Measurements from ENCODE around the gene OR10X1.

OR10X1 gene

GRCh38 chr1:158579733-158580132, at the start of gene OR10X1:
OR10X1 (minus strand) TSS chr1:158579899; CDS start chr1:158579899, 0 bp downstream.
- DNase-seq = no peak

GRCh38 chr1:158613764-158614163, 34.1 kb upstream of the OR10X1 start:
- no peak for DNase-seq

- no peak for DNase-seq
Measured at GRCh38 chr1:158611916-158612315, 32.2 kb upstream of the OR10X1 start.

- no peak for DNase-seq
Measured at GRCh38 chr1:158607296-158607695, 27.6 kb upstream of the OR10X1 start.

- no peak for DNase-seq
Measured at GRCh38 chr1:158604968-158605367, 25.3 kb upstream of the OR10X1 start, which contains the start of gene OR10Z1. OR10Z1 (plus strand) TSS chr1:158605268; CDS start chr1:158606439, 1,171 bp downstream.

GRCh38 chr1:158600735-158601134, 21.0 kb upstream of the OR10X1 start:
- no peak for DNase-seq

GRCh38 chr1:158586942-158587341, 7.2 kb upstream of the OR10X1 start:
- no peak for DNase-seq

- no peak for DNase-seq
Measured at GRCh38 chr1:158583962-158584361, 4.3 kb upstream of the OR10X1 start.

- no peak for DNase-seq
Measured at GRCh38 chr1:158577561-158577960, 2.1 kb downstream of the OR10X1 start.

- DNase-seq = no peak
Measured at GRCh38 chr1:158572226-158572625, 7.5 kb downstream of the OR10X1 start.

GRCh38 chr1:158570480-158570879, 9.2 kb downstream of the OR10X1 start, which contains the start of gene OR6P1:
OR6P1 (minus strand) TSS chr1:158570580; CDS start chr1:158563604, 6,976 bp downstream.
- no peak for DNase-seq

GRCh38 chr1:158564608-158565007, 15.1 kb downstream of the OR10X1 start:
- DNase-seq = no peak

GRCh38 chr1:158563853-158564252, 15.8 kb downstream of the OR10X1 start:
- DNase-seq = no peak

- DNase-seq = no peak
Measured at GRCh38 chr1:158559696-158560095, 20.0 kb downstream of the OR10X1 start.

GRCh38 chr1:158554352-158554751, 25.3 kb downstream of the OR10X1 start, which contains the start of gene OR6Y1:
OR6Y1 (minus strand) TSS chr1:158554405; CDS start chr1:158548105, 6,300 bp downstream.
- no peak for DNase-seq

GRCh38 chr1:158552296-158552695, 27.4 kb downstream of the OR10X1 start:
- DNase-seq = no peak

GRCh38 chr1:158547533-158547932, 32.2 kb downstream of the OR10X1 start:
- no peak for DNase-seq

GRCh38 chr1:158537609-158538008, 42.1 kb downstream of the OR10X1 start:
- DNase-seq = no peak

- DNase-seq = no peak
Measured at GRCh38 chr1:158534496-158534895, 45.2 kb downstream of the OR10X1 start.
